Stomach (tissue), 9 donors: ENCODE measurements around the gene UGGT2. TPM values are rescaled to one million over a fixed set of nuclear protein-coding genes. Genes with fewer than 3 reads are reported as not detected.

Experiments
- DNase-seq, 2 donors: peaks; one replicate each; pipeline versions ENCODE4 v3.0.0 to v3.0.0-alpha.2; 2013 to 2019
- H3K27ac ChIP-seq, 5 donors: fragments of 200-600 bp in 4 of 5; sonication (generic) in 4 of 5; one replicate each; pipeline ENCODE4 v1.5.1; 2013 to 2019; ENCODE audit warnings: mild to moderate bottlenecking in 1 of 5, moderate library complexity in 1 of 5
- H3K27me3 ChIP-seq, 3 donors: fragments of 200-600 bp; sonication (generic); one replicate each; pipeline ENCODE4 v1.5.1; 2017 to 2019; ENCODE audit warnings: mixed run types in 1 of 3
- H3K36me3 ChIP-seq, 4 donors: fragments of 200-600 bp; sonication (generic); 1 replicate in 3 of 4; 2 replicates in 1 of 4; pipeline ENCODE4 v1.5.1; 2016 to 2019
- H3K4me1 ChIP-seq, 4 donors: fragments of 200-600 bp; sonication (generic); one replicate each; pipeline ENCODE4 v1.5.1; 2016 to 2019
- H3K4me3 ChIP-seq, 4 donors: fragments of 200-600 bp; sonication (generic) in 3 of 4; one replicate each; pipeline ENCODE4 v1.5.1; 2016 to 2019; ENCODE audit warnings: mild to moderate bottlenecking in 1 of 4
- H3K9me3 ChIP-seq, 4 donors: fragments of 200-600 bp; sonication (generic); one replicate each; pipeline ENCODE4 v1.5.1; 2016 to 2019
- EP300 ChIP-seq: sonication (generic); formaldehyde crosslinking; IDR thresholded peaks from one replicate; pipeline ENCODE4 v1.6.1; 2017; ENCODE audit warnings: antibody characterized with exemption
- POLR2A ChIP-seq, 4 donors: fragments of 450-650 bp; IDR thresholded peaks; one replicate each; pipeline ENCODE4 v1.6.1; 2016; ENCODE audit warnings: antibody characterized with exemption in 4 of 4, control low read depth in 2 of 4, mild to moderate bottlenecking in 1 of 4, moderate library complexity in 1 of 4
- POLR2AphosphoS5 ChIP-seq, 3 donors: sonication (generic); formaldehyde crosslinking; IDR thresholded peaks; one replicate each; pipeline ENCODE4 v1.6.1; 2016; ENCODE audit warnings: antibody characterized with exemption in 3 of 3
- WGBS, 5 donors: extraction: QIAGEN DNeasy Blood & Tissue Kit in 3 of 5; methylation state at CpG; one replicate each; pipeline versions ENCODE4 v1.1.5 to v1.1.7; 2013 to 2018; 5-methylcytosine and 5-hydroxymethylcytosine counted together
- intact Hi-C: fragments of 100-400 bp; cut with DNase I; formaldehyde crosslinking; loops from one replicate; pipeline ENCODE4 v1.15.1; 2023; ENCODE audit warnings: low total_unique reads
- polyA plus RNA-seq, 3 donors: library from polyadenylated mRNA; stranded (reverse); fragments of 200-250 nt; gene quantifications; one replicate each; pipeline ENCODE4 v1.2.3, GENCODE V29; 2013
- total RNA-seq, 5 donors: library from RNA; depleted of rRNA; stranded (reverse); fragments of >200 nt; gene quantifications; one replicate each; pipeline versions ENCODE4 v1.1.0 to v1.2.3, GENCODE V29; 2014 to 2016
- TF ChIP-seq, protein P1 (sequence below), 7 experiments: fragments of 450-650 bp in 4 of 7; fragments of 200-600 bp in 3 of 7; sonication (generic) in 3 of 7; IDR thresholded peaks; one replicate each; pipeline ENCODE4 v1.5.1; 2016 to 2019; ENCODE audit warnings: antibody characterized with exemption in 7 of 7, control low read depth in 2 of 7, mild to moderate bottlenecking in 1 of 7
- donor health status: healthy with polysubstance abuse.
- donor health status: Bipolar disorder and iron deficiency.
- donor health status: healthy.

Gene UGGT2
- total and polyA plus RNA-seq, 8 donors: 2.1 to 140 (median 21.6) TPM

DNA sequence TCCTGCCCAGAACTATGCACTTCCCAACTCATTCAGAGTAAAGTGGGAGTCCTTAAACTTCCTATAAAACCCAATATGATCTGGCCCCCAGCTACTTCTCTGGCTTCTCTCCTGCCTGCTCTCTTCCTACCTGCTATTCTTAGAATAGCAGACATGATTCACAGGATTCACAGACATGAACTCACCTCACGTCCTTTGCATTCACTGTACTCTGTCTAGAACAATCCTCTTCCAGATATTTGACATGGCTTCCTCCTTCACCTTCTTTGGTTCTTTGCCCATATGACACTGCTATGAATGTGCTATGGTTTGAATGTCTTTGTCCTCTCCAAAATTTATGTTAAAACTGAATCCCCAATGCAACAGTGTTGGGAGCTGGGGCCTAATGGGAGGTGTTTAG lies 154.9 kb downstream of the UGGT2 start:
- Histone ChIP-seq H3K4me3 (no peak overlapping the region), H3K27ac (no peak overlapping the region), H3K27me3 (no peaks in the 10 kb centered on the region), H3K36me3 (peaks cover 0 to 18% (median 15%) of the 10 kb centered on the region in 4 donors), H3K9me3 (no peaks in the 10 kb centered on the region), H3K4me1 (peaks cover 0 to 18% (median 2%) of the 10 kb centered on the region in 4 donors)
- no peak for DNase-seq
- no peak for TF ChIP-seq POLR2AphosphoS5 (IDR thresholded peaks at IDR 0.05)
- TF ChIP-seq EP300: no peak
- no peak for TF ChIP-seq POLR2A (IDR thresholded peaks at IDR 0.05)
- TF ChIP-seq, protein P1, sequence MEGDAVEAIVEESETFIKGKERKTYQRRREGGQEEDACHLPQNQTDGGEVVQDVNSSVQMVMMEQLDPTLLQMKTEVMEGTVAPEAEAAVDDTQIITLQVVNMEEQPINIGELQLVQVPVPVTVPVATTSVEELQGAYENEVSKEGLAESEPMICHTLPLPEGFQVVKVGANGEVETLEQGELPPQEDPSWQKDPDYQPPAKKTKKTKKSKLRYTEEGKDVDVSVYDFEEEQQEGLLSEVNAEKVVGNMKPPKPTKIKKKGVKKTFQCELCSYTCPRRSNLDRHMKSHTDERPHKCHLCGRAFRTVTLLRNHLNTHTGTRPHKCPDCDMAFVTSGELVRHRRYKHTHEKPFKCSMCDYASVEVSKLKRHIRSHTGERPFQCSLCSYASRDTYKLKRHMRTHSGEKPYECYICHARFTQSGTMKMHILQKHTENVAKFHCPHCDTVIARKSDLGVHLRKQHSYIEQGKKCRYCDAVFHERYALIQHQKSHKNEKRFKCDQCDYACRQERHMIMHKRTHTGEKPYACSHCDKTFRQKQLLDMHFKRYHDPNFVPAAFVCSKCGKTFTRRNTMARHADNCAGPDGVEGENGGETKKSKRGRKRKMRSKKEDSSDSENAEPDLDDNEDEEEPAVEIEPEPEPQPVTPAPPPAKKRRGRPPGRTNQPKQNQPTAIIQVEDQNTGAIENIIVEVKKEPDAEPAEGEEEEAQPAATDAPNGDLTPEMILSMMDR (IDR thresholded peaks at IDR 0.05): no peak
- 83 to 98% (median 92%) methylated on average over 1 of the region's 1 CpG for WGBS, 5 donors
- intact Hi-C loops: no loop called here

DNA sequence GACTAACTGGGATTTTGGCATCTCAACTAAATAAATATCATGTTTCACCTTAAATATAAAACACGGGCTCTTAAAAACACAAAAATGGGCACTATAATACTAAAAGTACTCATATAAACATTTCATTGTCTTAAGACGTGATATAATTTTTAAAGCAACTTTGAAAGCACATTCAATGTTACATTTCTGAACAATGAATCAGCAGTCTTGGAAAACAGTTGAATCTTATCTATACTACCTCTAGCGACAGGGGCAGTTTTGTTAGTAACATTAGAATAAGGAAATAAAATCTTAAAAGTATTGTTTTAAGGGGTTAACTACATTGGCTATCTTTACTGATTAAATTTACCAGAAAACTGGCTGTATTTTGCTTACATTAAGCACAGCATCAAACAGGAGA lies 156.9 kb downstream of the UGGT2 start:
- Histone ChIP-seq H3K36me3 (peaks cover 0 to 23% (median 18%) of the 10 kb centered on the region in 4 donors), H3K4me1 (peaks cover 0 to 18% (median 2%) of the 10 kb centered on the region in 4 donors), H3K4me3 (no peak overlapping the region), H3K9me3 (no peaks in the 10 kb centered on the region), H3K27ac (peak overlapping the region in 1 of 5 donors; percentile 43), H3K27me3 (no peaks in the 10 kb centered on the region)
- DNase-seq: peak in 1 of 2 donors; percentile 10
- intact Hi-C loops: no loop called here
- TF ChIP-seq, protein P1 (IDR thresholded peaks at IDR 0.05): no peak
- no peak for TF ChIP-seq EP300
- no peak for TF ChIP-seq POLR2AphosphoS5 (IDR thresholded peaks at IDR 0.05)
- no peak for TF ChIP-seq POLR2A (IDR thresholded peaks at IDR 0.05)
- WGBS, 5 donors: 34 to 55% (median 50%) methylated on average over 3 of the region's 3 CpGs

DNA sequence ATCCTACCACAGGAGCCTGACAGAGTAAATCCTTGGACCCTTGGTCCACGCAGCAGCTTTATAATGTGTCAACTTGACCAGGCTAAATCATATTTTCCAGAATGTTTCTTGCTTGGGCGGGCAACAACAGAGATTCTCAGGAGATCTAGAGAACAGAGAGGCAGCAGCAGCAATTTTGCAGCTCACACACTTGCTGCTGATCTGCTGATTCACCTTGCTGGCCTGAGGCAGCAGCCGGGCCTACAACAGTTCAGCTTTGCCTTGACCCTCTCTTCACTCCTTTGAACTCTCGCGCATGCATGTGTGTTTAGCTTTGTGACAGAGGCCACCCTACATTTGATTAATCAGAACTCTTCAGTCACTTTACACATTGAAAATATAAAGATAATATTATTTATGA lies 159.3 kb downstream of the UGGT2 start:
- H3K4me3 ChIP-seq: no peak overlapping the region
- H3K9me3 ChIP-seq: no peaks in the 10 kb centered on the region
- intact Hi-C loops: no loop called here
- no peaks in the 10 kb centered on the region for H3K27me3 ChIP-seq
- no peak overlapping the region for H3K27ac ChIP-seq
- no peak for DNase-seq
- peaks cover 0 to 18% (median 2%) of the 10 kb centered on the region in 4 donors for H3K4me1 ChIP-seq
- WGBS, 5 donors: 91 to 98% (median 96%) methylated on average over 5 of the region's 5 CpGs
- H3K36me3 ChIP-seq: peaks cover 0 to 36% (median 22%) of the 10 kb centered on the region in 4 donors
- TF ChIP-seq, protein P1 (IDR thresholded peaks at IDR 0.05): no peak
- no peak for TF ChIP-seq POLR2A (IDR thresholded peaks at IDR 0.05)
- TF ChIP-seq POLR2AphosphoS5 (IDR thresholded peaks at IDR 0.05): no peak
- no peak for TF ChIP-seq EP300

DNA sequence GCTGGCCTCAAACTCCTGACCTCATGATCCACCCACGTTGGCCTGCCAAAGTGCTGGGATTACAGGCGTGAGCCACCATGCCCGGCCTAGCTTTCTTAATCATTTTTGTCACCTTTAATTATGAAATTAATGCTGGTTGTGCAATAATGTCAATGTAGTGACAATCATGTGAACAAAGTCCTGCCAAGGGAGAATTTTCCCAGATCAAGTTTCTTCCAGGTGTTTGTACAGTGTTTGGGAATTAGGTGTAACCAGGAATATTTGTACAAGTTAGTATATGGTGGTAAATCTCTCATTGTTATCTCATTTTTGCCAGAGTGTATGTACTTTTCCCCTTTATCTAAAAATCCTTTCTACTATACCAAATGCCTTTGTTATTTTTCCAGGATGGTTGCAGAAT lies 171.1 kb downstream of the UGGT2 start:
- peak; percentile 34 to 36 for DNase-seq
- no peaks in the 10 kb centered on the region for H3K27me3 ChIP-seq
- peaks cover 0 to 31% (median 18%) of the 10 kb centered on the region in 4 donors for H3K36me3 ChIP-seq
- H3K27ac ChIP-seq: peak overlapping the region in 4 of 5 donors; percentile 22 to 81 (median 54)
- H3K4me1 ChIP-seq: peaks cover 0 to 5% (median 0%) of the 10 kb centered on the region in 4 donors
- H3K9me3 ChIP-seq: no peaks in the 10 kb centered on the region
- H3K4me3 ChIP-seq: no peak overlapping the region
- TF ChIP-seq POLR2A (IDR thresholded peaks at IDR 0.05) (no peak), POLR2AphosphoS5 (IDR thresholded peaks at IDR 0.05) (peak in 1 of 3 donors; percentile 72)
- 27 to 64% (median 37%) methylated on average over 3 of the region's 3 CpGs for WGBS, 5 donors
- intact Hi-C loops: no loop called here

DNA sequence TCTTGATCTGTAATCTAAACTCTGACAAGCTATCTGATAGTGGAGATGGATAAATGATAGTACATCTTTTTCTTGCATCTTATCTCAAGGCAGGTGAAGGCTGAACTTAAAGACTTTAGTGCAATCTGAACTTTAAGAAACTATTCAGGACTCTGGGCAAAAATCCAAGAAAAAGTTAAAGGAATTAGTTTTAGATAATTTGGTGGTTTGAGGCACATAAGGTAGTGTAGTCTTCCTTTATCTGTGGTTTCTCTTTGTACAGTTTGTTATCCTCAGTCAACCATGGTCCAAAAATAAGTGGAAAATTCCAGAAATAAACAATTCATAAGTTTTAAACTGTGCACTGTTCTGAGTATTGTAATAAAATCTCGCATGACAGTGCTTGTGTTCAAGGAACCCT lies 172.9 kb downstream of the UGGT2 start:
- Histone ChIP-seq H3K4me3 (no peak overlapping the region), H3K27ac (no peak overlapping the region), H3K4me1 (peaks cover 0 to 5% (median 0%) of the 10 kb centered on the region in 4 donors), H3K9me3 (no peaks in the 10 kb centered on the region), H3K36me3 (peaks cover 0 to 31% (median 24%) of the 10 kb centered on the region in 4 donors), H3K27me3 (no peaks in the 10 kb centered on the region)
- 78 to 97% (median 89%) methylated on average over 1 of the region's 1 CpG for WGBS, 5 donors
- DNase-seq: no peak
- TF ChIP-seq, protein P1 (IDR thresholded peaks at IDR 0.05): no peak
- TF ChIP-seq POLR2AphosphoS5 (IDR thresholded peaks at IDR 0.05): no peak
- no peak for TF ChIP-seq EP300
- TF ChIP-seq POLR2A (IDR thresholded peaks at IDR 0.05): no peak
- intact Hi-C loops: no loop called here
